Fibroblast of the conjunctiva (primary cell): ENCODE data around the gene PDE10A.
A peak's percentile ranks its signal among the peaks of the same experiment; 100 is the strongest.
"Not testable (repeated sequence)": the region's sequence is repeated elsewhere in the genome, so short reads cannot be mapped to it uniquely, and the experiment has no call there.

Experiments
- DNase-seq: peaks from one replicate; pipeline ENCODE4 v3.0.0-alpha.2; 2010; ENCODE audit warnings: low read depth

Gene PDE10A

DNA sequence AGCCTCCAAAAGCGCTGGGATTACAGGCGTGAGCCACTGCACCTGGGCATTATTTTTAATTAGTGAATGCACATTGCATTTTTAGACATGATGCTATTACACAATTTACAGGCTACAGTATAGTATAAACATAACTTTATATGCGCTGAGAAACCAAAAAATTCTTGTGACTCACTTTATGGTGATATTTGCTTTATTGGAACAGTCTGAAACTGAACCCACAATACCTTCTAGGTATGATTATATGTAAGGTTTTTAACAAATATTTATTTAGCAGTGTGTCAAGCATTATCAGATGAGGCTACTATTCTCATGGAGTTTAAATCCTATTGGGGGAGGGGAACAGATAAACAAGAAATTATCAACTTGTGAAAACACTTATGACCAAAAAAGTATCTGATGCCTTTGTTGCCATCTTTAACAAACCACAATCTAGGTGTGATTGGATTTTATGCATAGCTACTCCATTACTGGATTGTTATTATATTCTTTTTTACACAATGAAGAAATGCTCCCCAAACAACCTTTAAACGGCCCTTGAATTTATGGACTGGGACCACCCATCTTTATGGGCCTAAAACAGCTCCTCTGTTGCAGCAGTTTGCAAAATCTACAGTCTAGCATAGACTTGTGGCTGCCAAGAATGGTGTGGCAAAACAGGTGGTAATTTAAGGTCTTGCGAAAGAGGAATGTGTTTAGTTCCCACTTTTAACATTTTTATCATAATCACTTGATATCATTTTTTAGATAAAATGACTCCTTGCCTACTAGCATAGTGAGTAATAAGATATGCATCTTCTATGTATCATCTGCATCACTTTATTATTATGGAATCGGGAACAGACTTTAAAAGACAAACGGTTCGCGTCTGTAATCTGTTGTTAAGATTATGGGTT lies 194.5 kb downstream of the PDE10A start:
- no peak for DNase-seq

DNA sequence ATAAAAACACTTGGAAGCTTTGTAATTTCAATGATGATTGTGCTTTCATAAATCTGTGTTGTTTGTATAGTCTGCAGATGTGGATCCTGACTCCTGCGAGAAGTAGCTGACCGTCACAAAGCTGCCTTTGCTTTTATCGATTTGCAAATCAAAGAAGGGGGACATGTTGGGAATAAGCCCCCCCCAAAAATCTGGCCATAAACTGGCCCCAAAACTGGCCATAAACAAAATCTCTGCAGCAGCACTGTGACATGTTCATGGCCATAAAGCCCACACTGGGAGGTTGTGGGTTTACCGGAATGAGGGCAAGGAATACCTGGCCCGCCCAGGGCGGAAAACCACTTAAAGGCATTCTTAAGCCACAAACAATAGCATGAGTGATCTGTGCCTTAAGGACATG lies 199.5 kb downstream of the PDE10A start:
- not testable (repeated sequence) for DNase-seq

DNA sequence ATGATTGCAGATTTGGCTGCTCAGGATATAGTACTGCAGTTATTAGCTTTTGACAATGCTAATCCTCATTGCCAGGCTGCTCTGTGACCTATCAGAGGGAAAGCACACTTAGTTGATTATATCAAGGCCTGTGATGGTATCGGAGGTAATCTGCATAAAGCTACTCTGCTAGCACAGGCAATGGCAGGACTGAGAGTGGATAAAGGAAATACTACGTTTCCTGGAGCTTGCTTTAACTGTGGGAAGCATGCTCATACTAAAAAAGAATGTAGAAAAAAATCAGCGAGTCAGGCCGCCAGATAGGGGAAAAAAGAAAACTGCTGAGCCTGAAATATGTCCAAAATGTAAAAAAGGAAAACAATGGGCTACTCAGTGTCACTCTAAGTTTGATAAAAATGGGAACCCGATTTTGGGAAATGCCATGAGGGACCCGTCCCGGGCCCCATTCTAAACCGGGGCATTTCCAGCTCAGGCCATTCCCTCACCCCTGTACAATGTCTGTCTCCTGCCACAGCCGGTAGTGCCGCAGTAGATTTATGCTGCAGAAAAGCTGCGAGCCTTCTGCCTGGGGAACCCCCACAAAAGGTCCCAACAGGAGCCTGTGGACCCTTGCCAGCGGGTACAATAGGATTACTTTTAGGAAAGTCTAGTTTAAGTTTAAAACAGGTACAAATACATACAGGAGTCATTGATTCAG lies 203.3 kb downstream of the PDE10A start:
- DNase-seq: not testable (repeated sequence)

DNA sequence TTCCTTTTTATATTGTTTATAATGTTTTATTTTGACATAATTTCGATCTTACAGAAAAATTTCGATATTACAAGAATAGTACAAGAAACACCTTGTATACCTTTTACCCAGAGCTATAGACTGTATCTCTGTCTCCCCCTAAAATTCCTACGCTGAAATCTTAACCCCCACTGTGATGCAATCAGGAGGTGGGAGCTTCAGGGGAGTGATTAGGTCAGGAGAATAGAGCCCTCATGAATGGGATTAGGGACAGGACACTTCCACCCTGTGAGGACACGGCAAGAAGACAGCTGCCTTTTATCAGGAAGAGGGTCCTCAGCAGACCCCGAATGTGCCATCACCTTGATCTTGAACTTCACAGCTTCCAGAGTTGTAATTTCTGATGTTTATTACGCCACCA lies 204.9 kb downstream of the PDE10A start:
- DNase-seq: no peak

DNA sequence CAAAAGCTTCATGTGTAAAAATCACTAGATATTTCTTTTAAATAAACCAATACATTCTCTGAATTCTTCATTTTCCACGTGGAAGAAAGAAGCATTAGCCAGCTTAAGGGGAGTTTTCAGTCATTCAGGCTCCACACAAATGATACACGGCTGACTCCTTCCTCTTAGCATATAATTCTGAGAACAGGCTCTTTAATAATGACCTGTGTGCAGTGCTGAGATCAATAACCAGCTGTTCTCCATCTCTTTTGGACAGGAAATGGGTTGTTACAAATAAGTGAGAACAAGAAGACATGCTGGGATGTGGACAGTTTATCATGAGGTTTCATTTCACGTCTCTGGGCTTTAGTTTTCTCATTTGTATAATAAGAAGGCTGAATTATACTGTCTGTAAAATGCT lies 206.8 kb downstream of the PDE10A start:
- DNase-seq: no peak

DNA sequence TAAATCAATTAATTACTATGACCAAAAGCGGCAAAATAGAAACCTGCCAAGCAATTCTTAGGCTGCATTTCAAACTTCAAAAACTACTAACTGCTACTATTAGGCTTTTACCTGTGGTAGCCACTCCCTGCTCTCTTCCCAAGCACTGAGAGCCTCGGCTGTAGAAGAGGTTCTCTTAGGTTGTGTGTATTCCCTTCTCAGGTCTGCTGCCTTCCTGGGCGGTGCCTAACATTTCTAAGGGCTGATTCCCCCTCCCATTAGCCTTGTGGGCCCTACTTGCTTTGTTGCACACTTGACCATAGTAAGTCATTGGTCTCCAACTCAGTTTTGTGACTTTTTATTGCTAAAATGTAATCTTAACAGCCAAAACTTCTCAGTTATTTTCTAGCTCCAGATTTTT lies 207.6 kb downstream of the PDE10A start:
- DNase-seq: no peak

DNA sequence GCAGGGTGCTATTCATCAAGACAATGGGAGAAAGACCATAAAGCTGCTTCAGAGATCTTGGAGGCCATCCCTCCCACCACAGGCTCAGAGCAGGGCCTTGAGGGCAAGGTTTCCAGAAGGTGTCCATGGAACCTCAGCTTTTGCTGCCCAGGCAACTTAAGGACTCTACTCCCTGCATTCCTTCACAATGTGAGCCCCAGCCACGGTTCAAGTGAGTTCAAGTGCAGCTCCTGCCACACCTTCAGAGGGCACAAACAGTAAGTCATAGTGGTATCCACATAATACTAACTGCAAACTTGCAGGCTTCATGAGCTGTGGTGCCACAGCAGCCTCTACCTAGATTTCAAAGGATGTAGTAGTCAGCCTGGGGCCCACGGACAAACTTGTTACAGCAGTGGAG lies 209.6 kb downstream of the PDE10A start:
- no peak for DNase-seq

DNA sequence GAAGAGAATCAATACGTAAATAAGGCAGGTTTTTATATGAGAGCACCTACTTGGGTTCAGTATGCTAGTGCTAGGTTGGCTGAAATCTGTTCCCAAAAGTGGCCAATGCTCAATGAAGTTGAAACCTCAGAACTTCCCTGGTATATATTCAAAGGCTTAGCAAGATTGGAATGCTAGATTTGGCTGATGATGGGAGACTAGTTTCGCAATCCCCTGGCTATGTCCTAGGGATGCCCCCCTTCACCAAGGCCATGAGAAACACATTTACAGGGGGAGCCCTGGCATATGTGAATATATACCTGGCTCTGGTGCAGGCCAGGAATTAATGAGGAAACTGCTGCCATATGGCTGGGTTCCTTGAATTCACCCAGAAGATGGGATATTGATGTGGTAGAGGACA lies 211.2 kb downstream of the PDE10A start:
- no peak for DNase-seq

DNA sequence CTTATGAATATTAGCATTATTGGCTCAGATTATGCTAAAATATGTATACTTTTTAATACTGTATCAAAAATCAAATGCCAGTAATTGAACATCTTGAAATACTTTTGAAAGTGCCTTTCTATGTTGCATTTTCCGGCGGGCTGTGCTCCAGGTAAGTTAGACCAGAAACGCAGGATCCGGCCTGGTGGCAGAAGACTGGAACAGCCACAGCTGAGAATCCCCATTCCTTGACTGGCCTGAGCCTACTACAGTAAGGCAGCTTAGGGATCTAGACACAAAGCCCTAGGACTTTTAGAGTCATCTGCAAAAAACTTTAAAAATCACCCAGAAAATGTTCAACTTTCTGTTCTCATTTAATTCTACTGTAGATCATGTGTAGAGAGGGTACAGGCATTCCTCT lies 214.8 kb downstream of the PDE10A start:
- DNase-seq: no peak

DNA sequence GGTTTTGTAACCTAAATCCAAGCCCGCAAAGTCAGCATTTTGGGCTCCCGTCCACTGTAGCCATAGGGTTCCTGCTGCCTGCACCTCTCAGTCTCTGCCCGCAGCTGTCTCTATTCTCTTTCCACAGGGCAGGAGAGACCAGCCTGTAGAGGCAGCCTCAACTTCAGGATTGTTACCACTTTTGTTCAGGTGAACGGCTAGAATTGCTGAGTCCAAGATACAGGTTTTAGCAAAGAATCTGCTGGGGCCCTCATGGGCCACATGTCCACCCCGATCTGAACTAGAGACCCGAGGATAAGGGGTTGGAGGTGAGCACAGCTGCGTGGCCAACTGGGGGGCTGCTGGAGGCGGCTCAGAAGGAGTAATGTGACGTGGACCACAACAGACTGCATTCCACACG lies 215.9 kb downstream of the PDE10A start:
- DNase-seq: no peak

DNA sequence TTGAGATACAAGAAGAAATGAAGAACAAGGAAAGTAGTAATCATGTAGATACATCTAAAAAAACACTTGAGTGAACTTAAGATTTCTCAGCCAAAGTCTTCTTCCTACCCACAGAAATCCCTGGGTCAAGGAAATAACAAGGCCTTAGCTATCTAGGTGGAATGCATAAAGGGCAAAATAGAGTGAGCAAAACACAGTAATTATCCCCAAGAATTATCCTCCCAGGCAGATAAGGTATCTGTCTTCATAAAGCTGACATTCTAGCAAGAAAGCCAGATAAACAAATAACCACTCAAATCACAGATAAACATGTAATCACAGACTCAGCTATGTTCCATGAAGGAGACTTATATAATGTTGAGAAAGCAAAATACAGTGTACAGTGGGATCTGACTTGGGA lies 216.7 kb downstream of the PDE10A start:
- DNase-seq: no peak

DNA sequence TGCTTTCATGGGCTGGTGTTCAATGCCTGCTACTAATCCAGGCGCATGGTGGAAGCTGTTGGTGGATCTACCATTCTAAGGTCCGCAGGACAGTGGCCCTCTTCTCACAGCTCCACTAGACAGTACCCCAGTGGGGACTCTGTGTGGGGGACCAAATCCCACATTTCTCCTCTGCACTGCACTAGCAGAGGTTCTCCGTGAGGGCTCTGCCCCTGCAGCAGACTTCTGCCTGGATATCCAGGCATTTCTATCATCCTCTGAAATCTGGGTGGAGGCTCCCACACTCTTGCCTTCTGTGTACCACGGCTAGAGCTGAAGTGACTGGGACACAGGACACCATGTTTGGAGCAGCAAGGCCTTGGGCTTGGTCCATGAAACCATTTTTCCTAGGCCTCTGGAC lies 219.6 kb downstream of the PDE10A start:
- no peak for DNase-seq

DNA sequence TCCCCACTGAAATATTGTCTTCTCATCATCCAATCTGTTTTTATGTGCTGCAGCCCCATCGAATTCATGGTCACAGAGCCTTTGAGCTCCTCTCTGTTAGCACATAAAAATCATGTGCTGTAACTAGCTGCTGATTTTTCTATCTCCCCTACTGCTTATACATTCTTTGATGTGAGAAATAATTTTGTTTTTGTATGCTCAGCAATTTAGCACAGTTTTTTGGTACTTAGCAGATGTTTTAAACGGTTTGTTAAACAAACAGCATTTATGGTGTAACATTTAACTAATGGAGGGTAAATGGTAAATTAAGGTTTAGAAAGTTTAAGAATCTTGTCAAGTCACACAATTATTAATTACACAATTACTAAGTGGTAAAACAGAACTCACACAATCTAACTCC lies 221.9 kb downstream of the PDE10A start:
- no peak for DNase-seq

DNA sequence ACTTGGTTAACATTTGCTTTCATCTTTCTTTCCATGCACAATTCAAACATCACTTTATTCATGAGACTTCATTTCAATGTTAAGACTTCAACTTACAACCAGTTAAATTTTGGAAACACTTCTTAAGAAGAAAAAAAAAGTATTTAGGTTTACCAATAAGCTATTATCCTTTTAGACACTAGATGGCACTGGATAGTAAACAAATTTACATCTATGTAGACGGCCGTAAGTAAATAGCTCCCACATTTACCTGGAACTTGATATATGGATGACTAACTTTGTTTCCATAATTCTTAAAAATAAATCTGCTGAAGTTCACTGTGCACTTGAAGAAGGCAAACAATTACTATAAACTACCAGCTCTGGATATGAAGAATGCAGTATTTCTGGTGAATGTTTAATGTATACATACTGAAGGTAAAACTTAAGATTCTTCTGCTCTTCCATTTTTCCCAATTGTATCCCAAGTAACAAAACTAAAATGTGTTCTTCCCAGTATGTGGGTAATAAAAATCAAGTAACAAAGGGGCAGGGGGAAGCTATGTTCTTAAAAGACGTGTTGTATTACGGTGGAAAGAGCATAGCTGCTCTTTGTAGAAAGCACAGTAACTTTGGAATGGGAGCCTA lies 223.0 kb downstream of the PDE10A start:
- peak; percentile 47 for DNase-seq

DNA sequence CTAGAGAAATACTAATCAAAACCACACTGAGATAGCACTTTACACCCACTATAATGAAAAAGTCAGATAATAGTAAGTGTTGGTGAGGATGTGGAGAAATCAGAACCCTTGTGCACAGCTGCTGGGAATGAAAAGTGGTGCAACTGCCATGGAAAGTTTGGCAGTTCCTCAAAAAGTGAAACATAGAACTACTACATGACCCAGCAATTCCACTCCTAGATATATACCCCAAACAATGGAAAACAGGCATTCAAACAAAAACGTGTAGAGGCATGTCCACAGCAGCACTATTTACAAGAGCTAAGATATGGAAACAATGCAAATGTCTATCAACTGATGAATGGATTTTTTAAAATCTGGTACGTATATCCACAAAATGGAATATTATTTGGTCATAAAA lies 236.1 kb downstream of the PDE10A start:
- no peak for DNase-seq

DNA sequence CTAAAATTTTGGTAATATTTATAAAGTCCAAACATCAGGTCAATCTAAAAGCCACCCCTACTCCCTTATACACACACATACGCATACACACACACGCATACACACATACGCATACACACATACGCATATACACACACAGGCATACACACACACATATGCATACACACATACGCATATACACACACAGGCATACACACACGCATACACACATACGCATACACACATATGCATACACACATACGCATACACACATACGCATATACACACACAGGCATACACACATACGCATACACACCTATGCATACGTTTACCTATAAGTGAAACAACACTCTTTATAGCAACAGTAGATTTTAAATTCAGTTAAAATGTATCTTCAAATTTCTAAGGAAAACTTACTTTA lies 240.8 kb downstream of the PDE10A start:
- no peak for DNase-seq

DNA sequence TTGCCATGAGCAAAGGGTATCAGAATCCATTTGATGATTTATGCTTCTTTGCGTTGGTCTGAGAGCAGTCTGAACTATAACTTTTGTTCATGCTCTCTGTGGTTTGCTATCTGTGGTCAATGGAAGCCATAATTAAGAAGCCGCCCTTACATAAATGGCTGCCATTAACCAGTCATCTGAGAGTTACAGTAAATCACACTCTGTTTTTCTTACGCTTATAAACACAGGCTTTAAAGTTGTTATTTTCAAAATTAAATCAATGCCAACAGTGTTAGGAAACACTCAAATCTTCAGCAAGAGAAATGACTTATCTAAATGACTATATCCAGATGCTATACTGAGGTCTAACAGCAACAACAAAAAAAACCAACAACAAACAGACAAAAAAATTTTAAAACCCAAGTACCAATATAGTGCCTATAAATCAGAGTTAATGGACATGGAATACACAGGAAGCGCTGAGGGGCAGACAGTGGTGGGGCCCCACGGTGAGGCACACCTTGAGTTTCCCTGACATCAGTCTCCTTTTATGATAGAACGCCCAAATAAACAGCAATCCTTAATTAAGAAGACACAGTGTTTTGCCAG lies 245.7 kb downstream of the PDE10A start:
- DNase-seq: no peak

DNA sequence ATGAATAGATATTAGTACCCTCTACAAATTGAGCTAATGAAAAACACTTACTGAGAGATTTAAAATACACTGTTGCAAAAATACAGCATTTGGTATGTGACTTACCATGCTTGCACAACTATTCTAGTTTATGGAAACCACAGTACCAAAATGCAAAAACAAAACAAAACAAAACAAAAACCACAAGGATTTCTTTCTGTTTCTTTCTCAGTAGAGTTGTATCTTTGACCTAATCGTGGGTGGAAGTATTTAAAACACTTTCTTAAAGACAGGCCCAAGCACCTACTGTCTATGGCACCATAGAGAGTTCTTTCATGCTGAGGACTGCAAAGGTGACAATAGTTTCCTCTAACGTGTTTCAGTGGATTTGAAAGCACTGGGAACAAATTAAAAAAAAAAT lies 258.3 kb downstream of the PDE10A start:
- DNase-seq: no peak

DNA sequence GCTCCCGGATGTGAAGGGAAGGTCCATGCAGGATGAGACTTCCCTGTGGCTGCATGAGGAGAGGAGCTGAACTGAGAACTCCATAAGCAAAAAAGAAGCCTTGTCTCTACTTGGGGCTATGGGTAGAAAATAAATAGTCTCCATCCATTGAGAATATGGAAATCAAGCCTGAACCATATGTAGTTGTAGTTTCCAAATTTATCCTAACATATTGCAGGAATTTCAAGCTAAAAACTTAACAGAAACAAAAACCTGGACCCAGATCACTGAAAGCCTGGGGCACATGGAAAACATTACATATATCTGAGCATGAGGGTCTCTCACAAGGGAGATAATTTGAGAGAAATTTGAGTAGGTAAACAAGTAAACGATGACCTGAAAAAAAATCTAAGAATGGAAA lies 258.7 kb downstream of the PDE10A start:
- no peak for DNase-seq

DNA sequence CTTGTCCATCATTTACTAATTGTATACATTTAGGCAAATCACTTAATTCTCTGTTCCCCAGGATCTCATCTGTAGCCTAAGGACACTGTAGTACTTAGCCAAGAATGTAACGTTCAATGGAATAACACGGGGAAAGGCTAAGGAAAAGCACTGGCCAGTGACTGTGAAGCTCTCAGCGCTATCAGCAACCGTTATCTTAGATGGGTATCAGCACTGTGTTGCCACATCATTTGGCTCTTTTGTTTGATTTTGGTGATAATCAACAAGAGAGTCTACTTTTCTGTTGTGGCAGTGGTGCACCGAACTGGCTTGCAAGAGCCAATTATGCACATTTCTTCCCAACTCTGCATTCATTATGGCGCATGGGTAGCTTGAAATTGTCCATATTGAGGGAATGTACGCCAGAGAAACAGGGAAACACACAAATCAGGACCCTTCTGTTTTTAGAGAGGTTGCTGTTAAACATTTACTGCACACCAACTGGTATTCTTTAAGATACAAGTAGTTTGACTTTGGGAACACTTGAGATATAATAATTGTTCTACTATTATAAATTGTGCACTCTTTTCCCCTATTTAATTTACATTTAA lies 259.9 kb downstream of the PDE10A start:
- no peak for DNase-seq

DNA sequence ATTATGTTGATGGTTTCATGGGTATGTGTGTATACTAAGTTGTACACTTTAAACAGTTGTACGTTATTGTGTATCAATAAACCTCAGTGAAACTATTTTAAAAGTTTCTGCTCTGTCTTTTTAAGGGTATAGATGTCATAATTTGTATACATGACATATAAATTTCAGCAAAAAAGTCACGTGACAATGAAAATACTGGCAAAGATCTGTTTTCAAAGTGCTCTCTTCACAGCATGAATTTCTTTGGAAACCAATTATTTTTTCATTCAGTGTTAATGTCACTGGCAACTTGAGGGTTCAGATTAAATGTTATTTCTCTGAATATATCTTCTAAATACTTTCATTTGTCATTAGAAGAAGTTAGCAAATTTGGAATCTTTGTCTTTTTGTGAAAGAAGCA lies 261.9 kb downstream of the PDE10A start:
- no peak for DNase-seq

DNA sequence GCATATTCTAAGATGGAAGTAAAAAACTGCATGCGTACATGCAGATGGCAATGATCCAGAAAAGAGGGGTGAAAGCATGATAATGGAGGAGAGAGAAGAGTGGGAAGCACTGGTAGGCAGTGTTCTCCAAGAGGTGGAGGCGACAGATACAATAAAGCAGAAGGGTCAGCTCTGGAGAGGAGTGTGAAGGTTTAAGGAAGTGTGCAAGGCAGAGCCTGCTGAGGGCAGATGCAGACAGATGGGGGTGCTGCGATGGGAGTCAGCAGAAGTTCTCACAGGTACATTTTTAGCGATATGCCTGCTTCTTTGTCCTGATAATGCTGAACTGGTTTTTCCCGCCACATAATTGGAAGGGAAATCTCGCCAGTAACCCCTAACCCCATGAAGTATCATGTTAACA lies 272.6 kb downstream of the PDE10A start:
- no peak for DNase-seq
